HepG2 (cell line): Measurements from ENCODE around the gene HDAC4. TPM values are rescaled to one million over a fixed set of nuclear protein-coding genes. Genes with fewer than 3 reads are reported as not detected.

Experiments used
- ATAC-seq: fragments of 200-7000 bp; cut with Tn5 transposase; 3 replicates; pipeline ENCODE4 v1.9.1; 2020; ENCODE audit warnings: mild to moderate bottlenecking, moderate library complexity
- BruUV-seq: library from RNA; stranded (reverse); fragments of 400-500 nt; replicated peaks from 2 replicates; lab custom pipeline; 2021; lab: Mats Ljungman, UMichigan
- CTCF ChIA-PET: fragments of 300-600 bp; formaldehyde crosslinking; extraction: SDS; loops from one replicate; lab custom pipeline; 2021; ENCODE audit warnings: low total read pairs, inconsistent platforms, low intra/inter-chr PET ratio; lab: Yijun Ruan, JAX
- POLR2A ChIA-PET: fragments of 350-600 bp; sonication (Branson Sonifier 250); formaldehyde crosslinking; loops from one replicate; lab custom pipeline; 2020; ENCODE audit warnings: antibody characterized with exemption, inconsistent platforms; lab: Yijun Ruan, JAX
- DNase-seq: peaks from one replicate; pipeline ENCODE4 v3.0.0-alpha.2; 2015; ENCODE audit warnings: low spot score
- FAIRE-seq: peaks from 3 replicates; lab custom pipeline; 2011; peaks lifted over from hg19 to GRCh38; lab: Jason Lieb, UNC
- H2AFZ ChIP-seq: one replicate; pipeline ENCODE4 v1.6.1; 2011; ENCODE audit warnings: low read length, inconsistent platforms
- H3K27ac ChIP-seq: fragments of 300-600 bp; 3 replicates; pipeline ENCODE4 v1.8.0; 2011; ENCODE audit warnings: mixed run types, mild to moderate bottlenecking, mixed read lengths, low read length, inconsistent platforms; ENCODE audit not compliant: insufficient read depth; ENCODE audit errors: extremely low read length
- H3K27me3 ChIP-seq, 2 experiments: fragments of 200-600 bp in 1 of 2; 2 replicates in 1 of 2; 3 replicates in 1 of 2; pipeline versions ENCODE4 v1.6.0 to v1.8.0; 2011; ENCODE audit warnings: low read length in 2 of 2, mild to moderate bottlenecking in 2 of 2, moderate library complexity in 2 of 2, inconsistent platforms in 1 of 2; ENCODE audit not compliant: insufficient read depth in 2 of 2, control insufficient read depth in 1 of 2
- H3K36me3 ChIP-seq, 2 experiments: fragments of 200-600 bp in 1 of 2; replicated peaks in 1 of 2; 2 replicates in 1 of 2; 3 replicates in 1 of 2; pipeline versions ENCODE4 v1.5.1 to v1.8.0; 2011; ENCODE audit warnings: low read length in 2 of 2, inconsistent platforms in 1 of 2; ENCODE audit not compliant: insufficient read depth in 2 of 2, control insufficient read depth in 1 of 2
- H3K4me1 ChIP-seq: 2 replicates; pipeline ENCODE4 v1.5.1; 2012; ENCODE audit warnings: low read length, inconsistent platforms; ENCODE audit not compliant: insufficient read depth
- H3K4me2 ChIP-seq: 2 replicates; pipeline ENCODE4 v1.6.0; 2011; ENCODE audit warnings: low read depth, low read length, inconsistent platforms
- H3K4me3 ChIP-seq, 3 experiments: fragments of 200-600 bp in 1 of 3; sonication (generic), shearing (Covaris generic) in 1 of 3; replicated peaks in 1 of 3; 2 replicates each; pipeline ENCODE4 v1.5.1; 2011 to 2016; ENCODE audit warnings: low read length in 3 of 3, inconsistent platforms in 2 of 3, low read depth in 2 of 3, mild to moderate bottlenecking in 2 of 3, control low read depth in 1 of 3, mixed read lengths in 1 of 3; ENCODE audit not compliant: insufficient read depth in 1 of 3
- H3K79me2 ChIP-seq: one replicate; pipeline ENCODE4 v1.6.1; 2011; ENCODE audit warnings: low read length, inconsistent platforms; ENCODE audit not compliant: insufficient read depth
- H3K9ac ChIP-seq: 2 replicates; pipeline ENCODE4 v1.6.0; 2011; ENCODE audit warnings: mild to moderate bottlenecking, low read depth, low read length, inconsistent platforms; ENCODE audit not compliant: insufficient read depth
- H3K9me3 ChIP-seq: 2 replicates; pipeline ENCODE4 v1.5.1; 2012; ENCODE audit warnings: mild to moderate bottlenecking, low read length
- H4K20me1 ChIP-seq: 2 replicates; pipeline ENCODE4 v1.6.0; 2011; ENCODE audit warnings: inconsistent platforms, mild to moderate bottlenecking, low read length, moderate library complexity; ENCODE audit not compliant: insufficient read depth
- ATF7 ChIP-seq, 2 experiments: fragments of 450-650 bp in 1 of 2; sonication (generic) in 1 of 2; formaldehyde crosslinking in 1 of 2; IDR thresholded peaks; 2 replicates each; pipeline versions ENCODE4 v1.4.0 to v1.6.1; 2016 to 2020; ENCODE audit warnings: antibody characterized with exemption in 1 of 2, mild to moderate bottlenecking in 1 of 2, missing genetic modification reagents in 1 of 2
- DPF2 ChIP-seq: sonication (generic); formaldehyde crosslinking; IDR thresholded peaks from 2 replicates; pipeline ENCODE4 v1.4.0; 2020; ENCODE audit warnings: mild to moderate bottlenecking, low read depth, missing genetic modification reagents, borderline replicate concordance
- NFYC ChIP-seq: IDR thresholded peaks from 2 replicates; pipeline ENCODE4 v1.6.1; 2016; ENCODE audit warnings: missing genetic modification reagents, missing compliant biosample characterization
- NR2C2 ChIP-seq: sonication (generic); formaldehyde crosslinking; IDR thresholded peaks from 2 replicates; pipeline ENCODE4 v1.4.0; 2020; ENCODE audit warnings: missing genetic modification reagents, mild to moderate bottlenecking, moderate library complexity, borderline replicate concordance
- ZNF546 ChIP-seq: sonication (generic); formaldehyde crosslinking; conservative IDR thresholded peaks from 2 replicates; pipeline ENCODE4 v1.8.1; 2023; ENCODE audit warnings: mild to moderate bottlenecking, missing genetic modification reagents
- ZNF589 ChIP-seq: sonication (generic); formaldehyde crosslinking; conservative IDR thresholded peaks from 2 replicates; pipeline ENCODE4 v1.8.0; 2022; ENCODE audit warnings: mild to moderate bottlenecking, moderate library complexity, missing genetic modification reagents
- WGBS: methylation state at CpG from one replicate; pipeline ENCODE4 v1.1.6; 2017; ENCODE audit warnings: low lambda C conversion rate; 5-methylcytosine and 5-hydroxymethylcytosine counted together
- in situ Hi-C: cut with HindIII; loops from 2 replicates; pipeline ENCODE4 v1.10.0; 2017; ENCODE audit warnings: low pct_unique_long_range_greater_than_20kb; ENCODE audit not compliant: extremely low pct_ligation_motif_present
- intact Hi-C: fragments of 100-400 bp; cut with micrococcal nuclease; formaldehyde crosslinking; loops from one replicate; pipeline ENCODE4 v1.10.0; 2022; ENCODE audit not compliant: unreplicated experiment
- polyA plus RNA-seq, 8 experiments: library from polyadenylated mRNA; depleted of rRNA in 3 of 8; stranded (reverse) in 7 of 8; unstranded in 1 of 8; fragments of >200 nt; fragmentation: Illumina TruSeq in 4 of 8; extraction: Trizol in 4 of 8; gene quantifications; 2 replicates each; pipeline versions ENCODE4 v1.2.1 to v1.2.3, GENCODE V29; 2011 to 2016; ENCODE audit warnings: low read depth in 4 of 8, missing spikeins in 1 of 8, mixed read lengths in 1 of 8; ENCODE audit not compliant: insufficient read depth in 1 of 8
- total RNA-seq, 5 experiments: library from RNA; depleted of rRNA; stranded (reverse); fragments of >200 nt; fragmentation: Illumina TruSeq; extraction: Trizol; gene quantifications; 2 replicates each; pipeline ENCODE4 v1.2.3, GENCODE V29; 2016; ENCODE audit warnings: low read depth in 1 of 5
- TF ChIP-seq, protein P1 (sequence below): IDR thresholded peaks from 2 replicates; pipeline ENCODE4 v1.6.1; 2016; ENCODE audit warnings: low read depth

The HDAC4 gene
- total and polyA plus RNA-seq, 2 of the 13 experiments (the other 11 are each of a cell fraction or from before 2014, with no cell fraction given), result 10.1 to 11.5 TPM

DNA sequence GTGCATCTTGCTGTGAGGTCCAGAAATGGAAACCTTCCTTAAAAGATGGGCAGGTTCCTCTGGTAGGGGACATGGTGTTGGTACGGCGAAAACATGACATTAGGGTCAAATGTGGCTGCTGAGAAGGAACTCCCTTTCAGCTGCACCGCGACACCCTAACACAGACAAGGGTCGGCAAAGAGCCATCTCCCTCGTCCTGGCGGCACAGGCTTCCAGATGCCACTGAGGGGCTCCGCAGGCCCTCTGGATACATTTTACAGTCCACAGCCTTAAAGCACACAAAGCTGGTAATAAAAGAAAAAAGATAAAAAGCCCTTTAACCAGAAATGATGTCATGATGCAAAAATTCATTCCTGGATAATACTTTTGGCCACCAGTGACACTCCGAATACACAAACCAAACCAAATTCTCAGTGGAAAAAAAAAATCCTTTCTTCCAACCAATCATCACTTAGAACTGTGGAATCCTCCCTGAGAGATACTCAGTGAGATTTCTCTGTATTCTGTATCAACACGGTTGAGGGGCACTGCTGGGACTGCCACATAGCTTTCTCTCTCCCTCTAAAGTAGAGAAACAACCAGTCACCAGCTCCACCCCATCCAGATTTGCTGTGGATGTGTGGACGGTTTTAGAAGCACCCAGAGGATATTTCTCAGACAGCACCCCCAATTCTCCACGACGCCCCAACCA, 174.8 kb downstream of the HDAC4 start:
- intact Hi-C loops, result no loop called here
- H3K9ac ChIP-seq, result no peak overlapping the region
- no peak for TF ChIP-seq ZNF589
- TF ChIP-seq, protein P1, sequence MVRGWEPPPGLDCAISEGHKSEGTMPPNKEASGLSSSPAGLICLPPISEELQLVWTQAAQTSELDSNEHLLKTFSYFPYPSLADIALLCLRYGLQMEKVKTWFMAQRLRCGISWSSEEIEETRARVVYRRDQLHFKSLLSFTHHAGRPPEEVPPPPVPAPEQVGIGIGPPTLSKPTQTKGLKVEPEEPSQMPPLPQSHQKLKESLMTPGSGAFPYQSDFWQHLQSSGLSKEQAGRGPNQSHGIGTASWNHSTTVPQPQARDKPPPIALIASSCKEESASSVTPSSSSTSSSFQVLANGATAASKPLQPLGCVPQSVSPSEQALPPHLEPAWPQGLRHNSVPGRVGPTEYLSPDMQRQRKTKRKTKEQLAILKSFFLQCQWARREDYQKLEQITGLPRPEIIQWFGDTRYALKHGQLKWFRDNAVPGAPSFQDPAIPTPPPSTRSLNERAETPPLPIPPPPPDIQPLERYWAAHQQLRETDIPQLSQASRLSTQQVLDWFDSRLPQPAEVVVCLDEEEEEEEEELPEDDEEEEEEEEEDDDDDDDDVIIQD (CRISPR knock-in tag), result no peak
- TF ChIP-seq ATF7 (IDR thresholded peaks at IDR 0.05), result 0 out of 2 replicates have a peak, but pooled peaks have one; percentile 16
- TF ChIP-seq ATF7 (CRISPR knock-in tag; IDR thresholded peaks at IDR 0.05), result no peak
- TF ChIP-seq NR2C2 (CRISPR knock-in tag), result no peak
- no peak for TF ChIP-seq DPF2
- TF ChIP-seq ZNF546 (CRISPR knock-in tag), result no peak
- TF ChIP-seq NFYC, result no peak
- WGBS, result 94% methylated on average over 13 of the region's 13 CpGs
- H3K27me3 ChIP-seq, result no peaks in the 10 kb centered on the region
- DNase-seq (no peak), ATAC-seq (no peak), FAIRE-seq (no peak)
- H3K79me2 ChIP-seq, result peaks cover 11% of the 10 kb centered on the region
- no peaks in the 10 kb centered on the region for H3K9me3 ChIP-seq
- ChIA-PET CTCF (no interaction called here), POLR2A (no interaction called here)
- BruUV-seq, result no TSS peak
- no peak overlapping the region for H3K4me3 ChIP-seq
- in situ Hi-C loops, result no loop called here
- no peaks in the 10 kb centered on the region for H3K36me3 ChIP-seq
- peaks cover 19% of the 10 kb centered on the region; the same call in 1 of the 2 replicates for H4K20me1 ChIP-seq
- H3K27ac ChIP-seq, result no peak overlapping the region
- no peak overlapping the region for H2AFZ ChIP-seq
- peaks cover 30% of the 10 kb centered on the region for H3K4me1 ChIP-seq
- H3K4me2 ChIP-seq, result no peak overlapping the region
